Smooth muscle cell (in vitro differentiated cells): Measurements from ENCODE around the gene RET. TPM values are rescaled to one million over a fixed set of nuclear protein-coding genes. Genes with fewer than 3 reads are reported as not detected.

Experiments
- DNase-seq: peaks from one replicate; lab custom pipeline; 2025; ENCODE audit not compliant: unreplicated experiment; lab: John Stamatoyannopoulos, UW
- H2AFZ ChIP-seq: fragments of 200-600 bp; sonication (generic); 2 replicates; pipeline ENCODE4 v1.6.0; 2016; ENCODE audit warnings: antibody characterized with exemption, low read depth, mild to moderate bottlenecking
- H3F3A ChIP-seq: fragments of 200-600 bp; sonication (generic); 2 replicates; pipeline ENCODE4 v1.6.0; 2017; ENCODE audit warnings: antibody characterized with exemption, low read depth
- H3K27ac ChIP-seq: fragments of 200-600 bp; sonication (generic); 2 replicates; pipeline ENCODE4 v1.5.1; 2016; ENCODE audit warnings: low read depth, mild to moderate bottlenecking
- H3K27me3 ChIP-seq: fragments of 200-600 bp; sonication (generic); 2 replicates; pipeline ENCODE4 v1.6.1; 2016; ENCODE audit warnings: low read depth, mild to moderate bottlenecking
- H3K36me3 ChIP-seq: fragments of 200-600 bp; sonication (generic); 2 replicates; pipeline ENCODE4 v1.5.1; 2016; ENCODE audit warnings: low read depth
- H3K4me1 ChIP-seq: fragments of 200-600 bp; sonication (generic); 2 replicates; pipeline ENCODE4 v1.5.1; 2016; ENCODE audit warnings: low read depth
- H3K4me2 ChIP-seq: fragments of 200-600 bp; sonication (generic); 2 replicates; pipeline ENCODE4 v1.6.0; 2016; ENCODE audit warnings: mild to moderate bottlenecking
- H3K4me3 ChIP-seq: fragments of 200-600 bp; sonication (generic); 2 replicates; pipeline ENCODE4 v1.5.1; 2016; ENCODE audit warnings: mild to moderate bottlenecking
- H3K79me2 ChIP-seq: fragments of 200-600 bp; sonication (generic); 2 replicates; pipeline ENCODE4 v1.6.0; 2016; ENCODE audit warnings: low read depth, mild to moderate bottlenecking
- H3K9ac ChIP-seq: fragments of 200-600 bp; sonication (generic); 2 replicates; pipeline ENCODE4 v1.6.0; 2016; ENCODE audit warnings: low read depth
- H3K9me3 ChIP-seq: fragments of 200-600 bp; sonication (generic); replicated peaks from 2 replicates; pipeline ENCODE4 v1.5.1; 2016; ENCODE audit warnings: low read depth
- H4K20me1 ChIP-seq: fragments of 200-600 bp; sonication (generic); 2 replicates; pipeline ENCODE4 v1.6.0; 2016; ENCODE audit warnings: low read depth
- WGBS: methylation state at CpG from one replicate; pipeline ENCODE4 v1.1.7; 2016; ENCODE audit warnings: low lambda C conversion rate; 5-methylcytosine and 5-hydroxymethylcytosine counted together
- polyA plus RNA-seq: library from polyadenylated mRNA; unstranded; fragments of >200 nt; fragmentation: Nextera tagmentation; extraction: Ambion mirVana; gene quantifications from 2 replicates; pipeline ENCODE4 v1.2.1, GENCODE V29; 2016
- total RNA-seq: library from RNA; depleted of rRNA; stranded (reverse); fragments of >200 nt; gene quantifications from 2 replicates; pipeline ENCODE4 v1.2.3, GENCODE V29; 2014
- TF ChIP-seq, protein P1 (sequence below): fragments of 200-600 bp; sonication (generic); IDR thresholded peaks from 2 replicates; pipeline ENCODE4 v1.5.1; 2017; ENCODE audit warnings: borderline replicate concordance, mild to moderate bottlenecking, antibody characterized with exemption; ENCODE audit not compliant: insufficient read depth, poor library complexity, severe bottlenecking

Gene RET
- total and polyA plus RNA-seq, 2 experiments from 2014 or later: 0.70 to 0.94 TPM

DNA sequence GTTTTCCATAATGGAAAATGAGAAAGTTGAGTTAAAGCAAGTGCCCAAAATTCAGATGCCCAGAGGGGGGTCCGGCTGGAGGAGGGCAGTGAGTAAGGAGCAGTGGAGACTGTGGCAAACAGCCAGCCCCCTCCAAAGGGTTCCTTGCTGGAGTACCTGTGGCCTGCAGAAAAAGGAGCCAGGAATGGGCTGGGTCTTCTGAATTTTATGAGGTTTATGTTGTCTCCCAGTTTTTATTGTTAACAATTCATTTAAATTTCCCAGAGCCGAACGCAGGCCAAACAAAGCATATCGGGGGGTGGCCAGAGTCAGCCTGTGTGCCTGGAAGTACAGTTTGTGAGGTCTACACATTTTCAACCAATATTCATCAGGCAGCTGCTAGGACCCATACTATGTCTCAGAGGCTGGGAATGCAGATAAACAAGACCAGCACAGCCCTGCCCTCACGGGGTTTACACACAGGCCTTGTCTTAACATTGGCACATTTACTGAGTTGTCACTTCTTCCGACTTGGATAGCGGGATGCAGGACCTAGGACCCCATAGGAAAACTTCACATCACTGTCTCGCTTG is 48.5 kb downstream of the RET start:
- no peaks in the 10 kb centered on the region for H3K79me2 ChIP-seq
- no peaks in the 10 kb centered on the region for H4K20me1 ChIP-seq
- no peak overlapping the region for H3K4me3 ChIP-seq
- 90% methylated on average over 8 of the region's 8 CpGs for WGBS
- TF ChIP-seq, protein P1, sequence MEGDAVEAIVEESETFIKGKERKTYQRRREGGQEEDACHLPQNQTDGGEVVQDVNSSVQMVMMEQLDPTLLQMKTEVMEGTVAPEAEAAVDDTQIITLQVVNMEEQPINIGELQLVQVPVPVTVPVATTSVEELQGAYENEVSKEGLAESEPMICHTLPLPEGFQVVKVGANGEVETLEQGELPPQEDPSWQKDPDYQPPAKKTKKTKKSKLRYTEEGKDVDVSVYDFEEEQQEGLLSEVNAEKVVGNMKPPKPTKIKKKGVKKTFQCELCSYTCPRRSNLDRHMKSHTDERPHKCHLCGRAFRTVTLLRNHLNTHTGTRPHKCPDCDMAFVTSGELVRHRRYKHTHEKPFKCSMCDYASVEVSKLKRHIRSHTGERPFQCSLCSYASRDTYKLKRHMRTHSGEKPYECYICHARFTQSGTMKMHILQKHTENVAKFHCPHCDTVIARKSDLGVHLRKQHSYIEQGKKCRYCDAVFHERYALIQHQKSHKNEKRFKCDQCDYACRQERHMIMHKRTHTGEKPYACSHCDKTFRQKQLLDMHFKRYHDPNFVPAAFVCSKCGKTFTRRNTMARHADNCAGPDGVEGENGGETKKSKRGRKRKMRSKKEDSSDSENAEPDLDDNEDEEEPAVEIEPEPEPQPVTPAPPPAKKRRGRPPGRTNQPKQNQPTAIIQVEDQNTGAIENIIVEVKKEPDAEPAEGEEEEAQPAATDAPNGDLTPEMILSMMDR: no peak
- no peak overlapping the region for H2AFZ ChIP-seq
- H3K27me3 ChIP-seq: no peaks in the 10 kb centered on the region
- H3K9me3 ChIP-seq: no peaks in the 10 kb centered on the region
- H3K4me2 ChIP-seq: no peak overlapping the region
- no peaks in the 10 kb centered on the region for H3K4me1 ChIP-seq
- H3K27ac ChIP-seq: no peak overlapping the region
- H3K36me3 ChIP-seq: no peaks in the 10 kb centered on the region
- no peak overlapping the region for H3K9ac ChIP-seq
- H3F3A ChIP-seq: peaks cover 7% of the 10 kb centered on the region
- no peak for DNase-seq

DNA sequence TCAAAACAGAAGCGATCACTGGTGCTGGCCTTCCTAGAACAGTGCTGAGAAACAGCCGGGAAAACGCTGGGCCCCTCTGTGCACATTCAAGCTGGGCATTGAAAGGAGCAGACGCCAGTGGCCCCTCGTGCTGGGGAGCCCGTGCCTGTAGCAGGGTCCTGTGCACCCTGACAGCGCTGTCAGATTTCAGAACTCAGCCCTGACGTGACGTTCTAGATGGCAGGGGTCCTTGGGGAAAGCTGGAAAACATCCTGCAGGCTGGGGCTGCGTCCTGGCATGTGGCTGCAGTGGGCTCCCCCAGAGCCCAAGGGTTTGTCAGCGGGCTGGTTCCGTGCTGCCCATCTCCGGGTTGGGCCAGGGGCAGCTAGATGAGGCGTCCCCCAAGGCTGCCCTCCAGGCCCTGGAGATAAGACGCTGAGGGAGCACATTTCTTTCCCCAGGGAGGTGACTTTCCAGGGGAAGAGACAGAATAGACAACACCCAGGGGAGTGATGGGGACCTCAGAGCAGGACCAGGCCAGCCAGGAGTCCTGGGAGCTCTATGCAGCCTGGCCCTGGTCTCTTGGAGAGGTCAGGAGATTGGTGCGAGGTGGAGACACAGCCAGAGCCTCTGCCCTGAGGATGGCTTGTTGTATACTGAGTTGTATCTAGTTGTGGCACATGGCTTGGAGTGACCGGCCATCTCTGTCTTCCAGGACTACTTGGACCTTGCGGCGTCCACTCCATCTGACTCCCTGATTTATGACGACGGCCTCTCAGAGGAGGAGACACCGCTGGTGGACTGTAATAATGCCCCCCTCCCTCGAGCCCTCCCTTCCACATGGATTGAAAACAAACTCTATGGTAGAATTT is 49.2 kb downstream of the RET start:
- TF ChIP-seq, protein P1: no peak
- Histone ChIP-seq H3F3A (peaks cover 7% of the 10 kb centered on the region), H3K4me2 (no peak overlapping the region), H4K20me1 (no peaks in the 10 kb centered on the region), H3K27me3 (no peaks in the 10 kb centered on the region), H3K4me3 (no peak overlapping the region), H3K27ac (no peak overlapping the region), H3K9me3 (no peaks in the 10 kb centered on the region), H3K36me3 (no peaks in the 10 kb centered on the region), H3K4me1 (no peaks in the 10 kb centered on the region), H3K79me2 (no peaks in the 10 kb centered on the region), H3K9ac (no peak overlapping the region), H2AFZ (no peak overlapping the region)
- no peak for DNase-seq
- 95% methylated on average over 22 of the region's 23 CpGs for WGBS

DNA sequence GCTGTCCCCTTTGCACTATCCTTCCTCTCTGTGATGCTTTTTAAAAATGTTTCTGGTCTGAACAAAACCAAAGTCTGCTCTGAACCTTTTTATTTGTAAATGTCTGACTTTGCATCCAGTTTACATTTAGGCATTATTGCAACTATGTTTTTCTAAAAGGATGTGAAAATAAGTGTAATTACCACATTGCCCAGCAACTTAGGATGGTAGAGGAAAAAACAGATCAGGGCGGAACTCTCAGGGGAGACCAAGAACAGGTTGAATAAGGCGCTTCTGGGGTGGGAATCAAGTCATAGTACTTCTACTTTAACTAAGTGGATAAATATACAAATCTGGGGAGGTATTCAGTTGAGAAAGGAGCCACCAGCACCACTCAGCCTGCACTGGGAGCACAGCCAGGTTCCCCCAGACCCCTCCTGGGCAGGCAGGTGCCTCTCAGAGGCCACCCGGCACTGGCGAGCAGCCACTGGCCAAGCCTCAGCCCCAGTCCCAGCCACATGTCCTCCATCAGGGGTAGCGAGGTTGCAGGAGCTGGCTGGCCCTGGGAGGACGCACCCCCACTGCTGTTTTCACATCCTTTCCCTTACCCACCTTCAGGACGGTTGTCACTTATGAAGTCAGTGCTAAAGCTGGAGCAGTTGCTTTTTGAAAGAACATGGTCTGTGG is 50.0 kb downstream of the RET start:
- Histone ChIP-seq H3K36me3 (no peaks in the 10 kb centered on the region), H3K27me3 (no peaks in the 10 kb centered on the region), H2AFZ (no peak overlapping the region), H3K79me2 (no peaks in the 10 kb centered on the region), H4K20me1 (no peaks in the 10 kb centered on the region), H3K4me2 (no peak overlapping the region), H3F3A (peaks cover 7% of the 10 kb centered on the region), H3K4me3 (no peak overlapping the region), H3K9ac (no peak overlapping the region), H3K4me1 (no peaks in the 10 kb centered on the region), H3K9me3 (no peaks in the 10 kb centered on the region), H3K27ac (no peak overlapping the region)
- no peak for DNase-seq
- TF ChIP-seq, protein P1: no peak
- 97% methylated on average over 7 of the region's 7 CpGs for WGBS
